Measurements from ENCODE around the gene SFRP5.

SFRP5 gene

GRCh38 chr10:97755718-97756117 lies 16.1 kb downstream of the SFRP5 start:
- no peaks in the 10 kb centered on the region for H3K9me3 Mint-ChIP-seq
- DNase-seq: no peak

GRCh38 chr10:97754726-97755125 lies 17.1 kb downstream of the SFRP5 start:
- H3K36me3 Mint-ChIP-seq (ENCODE audit: low read depth): peaks cover 50% of the 10 kb centered on the region
- TF ChIP-seq CTCF (IDR thresholded peaks at IDR 0.05): no peak
- no peak overlapping the region for H3K27ac Mint-ChIP-seq
- H3K4me1 Mint-ChIP-seq: peaks cover 10% of the 10 kb centered on the region
- DNase-seq: no peak
- H3K9me3 Mint-ChIP-seq: no peaks in the 10 kb centered on the region
- H3K4me3 Mint-ChIP-seq: no peak overlapping the region
- no peaks in the 10 kb centered on the region for H3K27me3 Mint-ChIP-seq (ENCODE audit: low read depth, poor library complexity)

More at GRCh38 chr10:97755718-97756117, 16.1 kb downstream of the SFRP5 start:
- Mint-ChIP-seq H3K27me3 (ENCODE audit: low read depth, poor library complexity) (no peaks in the 10 kb centered on the region), H3K4me3 (no peak overlapping the region), H3K27ac (no peak overlapping the region), H3K36me3 (ENCODE audit: low read depth) (peaks cover 43% of the 10 kb centered on the region), H3K4me1 (peaks cover 10% of the 10 kb centered on the region)
- no peak for TF ChIP-seq CTCF (IDR thresholded peaks at IDR 0.05)

- no peaks in the 10 kb centered on the region for H3K27me3 Mint-ChIP-seq (ENCODE audit: low read depth, poor library complexity)
- H3K36me3 Mint-ChIP-seq (ENCODE audit: low read depth): peaks cover 62% of the 10 kb centered on the region
- no peak overlapping the region for H3K27ac Mint-ChIP-seq
- no peak overlapping the region for H3K4me3 Mint-ChIP-seq
- no peaks in the 10 kb centered on the region for H3K9me3 Mint-ChIP-seq
- DNase-seq: no peak
- no peak for TF ChIP-seq CTCF (IDR thresholded peaks at IDR 0.05)
- H3K4me1 Mint-ChIP-seq: peaks cover 10% of the 10 kb centered on the region
Observed at GRCh38 chr10:97752956-97753355, 18.8 kb downstream of the SFRP5 start.

GRCh38 chr10:97748116-97748515 lies 23.7 kb downstream of the SFRP5 start:
- peaks cover 10% of the 10 kb centered on the region for H3K4me1 Mint-ChIP-seq
- H3K27me3 Mint-ChIP-seq (ENCODE audit: low read depth, poor library complexity): peaks cover 2% of the 10 kb centered on the region
- no peak overlapping the region for H3K27ac Mint-ChIP-seq
- TF ChIP-seq CTCF (IDR thresholded peaks at IDR 0.05): no peak
- no peak overlapping the region for H3K4me3 Mint-ChIP-seq
- no peaks in the 10 kb centered on the region for H3K9me3 Mint-ChIP-seq
- peaks cover 68% of the 10 kb centered on the region for H3K36me3 Mint-ChIP-seq (ENCODE audit: low read depth)
- DNase-seq: no peak

GRCh38 chr10:97747573-97747972 lies 24.2 kb downstream of the SFRP5 start:
- peaks cover 69% of the 10 kb centered on the region for H3K36me3 Mint-ChIP-seq (ENCODE audit: low read depth)

More at GRCh38 chr10:97747573-97747972, 24.2 kb downstream of the SFRP5 start:
- DNase-seq: no peak
- no peak for TF ChIP-seq CTCF (IDR thresholded peaks at IDR 0.05)
- no peak overlapping the region for H3K27ac Mint-ChIP-seq
- no peaks in the 10 kb centered on the region for H3K9me3 Mint-ChIP-seq
- peaks cover 15% of the 10 kb centered on the region for H3K4me1 Mint-ChIP-seq
- H3K4me3 Mint-ChIP-seq: no peak overlapping the region
- peaks cover 2% of the 10 kb centered on the region for H3K27me3 Mint-ChIP-seq (ENCODE audit: low read depth, poor library complexity)

Measured in nephron progenitor cell (in vitro differentiated cells).